PC-9 (cell line): Measurements from ENCODE around the gene USP12. TPM values are rescaled to one million over a fixed set of nuclear protein-coding genes. Genes with fewer than 3 reads are reported as not detected.

Experiments
- BruUV-seq: library from RNA; stranded (reverse); fragments of 400-500 nt; replicated peaks from 2 replicates; lab custom pipeline; 2021; lab: Mats Ljungman, UMichigan
- CTCF ChIA-PET: fragments of 300-600 bp; sonication (Branson Sonifier 250); formaldehyde crosslinking; loops from one replicate; lab custom pipeline; 2022; ENCODE audit warnings: antibody characterized with exemption; lab: Charles Lee
- POLR2A ChIA-PET: fragments of 300-600 bp; sonication (Branson Sonifier 250); formaldehyde crosslinking; loops from one replicate; lab custom pipeline; 2022; ENCODE audit warnings: antibody characterized with exemption; ENCODE audit not compliant: unreplicated experiment; lab: Charles Lee
- DNase-seq, 2 experiments: peaks; one replicate each; pipeline versions ENCODE4 v3.0.0 to v3.0.0-alpha.2; 2015 to 2022; ENCODE audit warnings: mixed read lengths in 1 of 2
- H2AFZ ChIP-seq: fragments of 200-600 bp; sonication (generic); 2 replicates; pipeline ENCODE4 v1.8.1; 2017; ENCODE audit warnings: antibody characterized with exemption
- H3F3A ChIP-seq: fragments of 200-600 bp; sonication (generic); 2 replicates; pipeline ENCODE4 v1.8.1; 2017; ENCODE audit warnings: antibody characterized with exemption, mild to moderate bottlenecking, low read depth; ENCODE audit not compliant: insufficient read depth
- H3K27ac ChIP-seq: fragments of 200-600 bp; sonication (generic); 2 replicates; pipeline ENCODE4 v1.6.1; 2016; ENCODE audit warnings: mixed run types
- H3K27me3 ChIP-seq: fragments of 200-600 bp; sonication (generic); 2 replicates; pipeline ENCODE4 v1.6.1; 2016; ENCODE audit warnings: low read depth, mixed run types; ENCODE audit not compliant: insufficient read depth
- H3K36me3 ChIP-seq: fragments of 200-600 bp; sonication (generic); 2 replicates; pipeline ENCODE4 v1.6.1; 2016; ENCODE audit warnings: low read depth, mixed run types
- H3K4me1 ChIP-seq: fragments of 200-600 bp; sonication (generic); replicated peaks from 2 replicates; pipeline ENCODE4 v1.6.1; 2016; ENCODE audit warnings: mixed run types; ENCODE audit not compliant: insufficient read depth
- H3K4me2 ChIP-seq: fragments of 200-600 bp; sonication (generic); 2 replicates; pipeline ENCODE4 v1.6.1; 2017; ENCODE audit warnings: mixed run types
- H3K4me3 ChIP-seq: fragments of 200-600 bp; sonication (generic); 2 replicates; pipeline ENCODE4 v1.6.1; 2016; ENCODE audit warnings: mixed run types
- H3K79me2 ChIP-seq: fragments of 200-600 bp; sonication (generic); 2 replicates; pipeline ENCODE4 v1.6.1; 2017; ENCODE audit warnings: low read depth, mixed run types
- H3K9me2 ChIP-seq: fragments of 200-600 bp; sonication (generic); 2 replicates; pipeline ENCODE4 v1.8.1; 2017; ENCODE audit warnings: mild to moderate bottlenecking; ENCODE audit not compliant: insufficient read depth
- H3K9me3 ChIP-seq: fragments of 200-600 bp; sonication (generic); 2 replicates; pipeline ENCODE4 v1.8.1; 2016; ENCODE audit warnings: low read depth; ENCODE audit not compliant: insufficient read depth
- H4K20me1 ChIP-seq: fragments of 200-600 bp; sonication (generic); 2 replicates; pipeline ENCODE4 v1.8.1; 2017; ENCODE audit not compliant: insufficient read depth
- EZH2 ChIP-seq: fragments of 200-600 bp; sonication (generic); IDR thresholded peaks from 2 replicates; pipeline ENCODE4 v1.8.0; 2017; ENCODE audit warnings: antibody characterized with exemption, low read depth
- intact Hi-C: fragments of 100-400 bp; cut with micrococcal nuclease; formaldehyde crosslinking; loops from one replicate; pipeline ENCODE4 v1.10.0; 2022; ENCODE audit not compliant: unreplicated experiment
- total RNA-seq: library from RNA; stranded (reverse); gene quantifications from 2 replicates; pipeline ENCODE4 v1.2.3, GENCODE V29; 2021
- TF ChIP-seq, protein P1 (sequence below): fragments of 200-600 bp; sonication (generic); conservative IDR thresholded peaks from 2 replicates; pipeline ENCODE4 v1.6.1; 2017; ENCODE audit warnings: mixed run types, antibody characterized with exemption, mild to moderate bottlenecking, moderate library complexity

The USP12 gene
- total RNA-seq, 1 experiment from 2014 or later = 20.8 TPM

DNA sequence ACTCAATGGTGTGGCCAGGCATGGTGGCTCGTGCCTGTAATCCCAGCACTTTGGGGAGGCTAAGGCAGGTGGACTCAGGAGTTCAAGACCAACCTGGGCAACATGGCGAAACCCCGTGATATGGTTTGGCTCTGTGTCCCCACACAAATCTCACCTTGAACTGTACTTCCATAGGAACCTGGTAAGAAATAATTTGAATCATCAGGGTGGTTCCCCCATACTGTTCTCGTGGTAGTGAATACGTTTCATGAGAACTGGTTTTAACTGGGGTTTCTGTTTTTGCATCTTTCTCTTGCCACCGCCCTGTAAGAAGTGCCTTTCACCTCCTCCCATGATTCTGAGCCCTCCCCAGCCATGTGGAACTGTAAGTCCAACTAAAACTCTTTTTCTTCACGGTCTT, 49.6 kb downstream of the USP12 start:
- TF ChIP-seq, protein P1, sequence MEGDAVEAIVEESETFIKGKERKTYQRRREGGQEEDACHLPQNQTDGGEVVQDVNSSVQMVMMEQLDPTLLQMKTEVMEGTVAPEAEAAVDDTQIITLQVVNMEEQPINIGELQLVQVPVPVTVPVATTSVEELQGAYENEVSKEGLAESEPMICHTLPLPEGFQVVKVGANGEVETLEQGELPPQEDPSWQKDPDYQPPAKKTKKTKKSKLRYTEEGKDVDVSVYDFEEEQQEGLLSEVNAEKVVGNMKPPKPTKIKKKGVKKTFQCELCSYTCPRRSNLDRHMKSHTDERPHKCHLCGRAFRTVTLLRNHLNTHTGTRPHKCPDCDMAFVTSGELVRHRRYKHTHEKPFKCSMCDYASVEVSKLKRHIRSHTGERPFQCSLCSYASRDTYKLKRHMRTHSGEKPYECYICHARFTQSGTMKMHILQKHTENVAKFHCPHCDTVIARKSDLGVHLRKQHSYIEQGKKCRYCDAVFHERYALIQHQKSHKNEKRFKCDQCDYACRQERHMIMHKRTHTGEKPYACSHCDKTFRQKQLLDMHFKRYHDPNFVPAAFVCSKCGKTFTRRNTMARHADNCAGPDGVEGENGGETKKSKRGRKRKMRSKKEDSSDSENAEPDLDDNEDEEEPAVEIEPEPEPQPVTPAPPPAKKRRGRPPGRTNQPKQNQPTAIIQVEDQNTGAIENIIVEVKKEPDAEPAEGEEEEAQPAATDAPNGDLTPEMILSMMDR = no peak
- no peak for TF ChIP-seq EZH2
- ChIA-PET CTCF (no interaction called here), POLR2A (no interaction called here)
- no peaks in the 10 kb centered on the region for H3K9me2 ChIP-seq
- H3K4me2 ChIP-seq = no peak overlapping the region
- H3K79me2 ChIP-seq = peaks cover 56% of the 10 kb centered on the region
- 0 out of 2 replicates have a peak, but pooled peaks cover 3% of the 10 kb centered on the region for H4K20me1 ChIP-seq
- H3K4me1 ChIP-seq = no peaks in the 10 kb centered on the region
- H3K9me3 ChIP-seq = no peaks in the 10 kb centered on the region; the same call in 1 of the 2 replicates
- H3K27ac ChIP-seq = no peak overlapping the region
- no peak for DNase-seq
- no peak overlapping the region for H3K4me3 ChIP-seq
- no peaks in the 10 kb centered on the region for H3K36me3 ChIP-seq
- H3K27me3 ChIP-seq = no peaks in the 10 kb centered on the region
- BruUV-seq = no TSS peak
- intact Hi-C loops = no loop called here
- H3F3A ChIP-seq = no peaks in the 10 kb centered on the region
- no peak overlapping the region for H2AFZ ChIP-seq

DNA sequence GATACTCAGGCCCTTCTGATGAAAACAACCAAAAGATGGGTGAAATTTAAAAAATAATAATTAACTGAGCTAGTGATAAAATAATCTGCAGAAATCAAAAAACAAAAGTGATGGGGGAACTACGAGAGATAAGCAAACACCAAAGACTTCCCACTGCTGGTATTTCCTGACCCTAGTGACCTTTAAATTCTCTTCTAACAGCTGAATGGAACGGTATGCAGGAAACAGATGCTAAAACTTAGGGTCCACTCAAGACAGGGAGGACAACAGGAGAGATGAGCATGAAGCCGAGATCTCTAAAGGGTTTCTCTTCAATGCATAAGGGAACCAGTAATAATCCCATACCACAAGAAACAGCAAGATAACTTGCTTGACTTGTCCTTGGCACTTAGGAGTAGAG, 50.8 kb downstream of the USP12 start:
- Histone ChIP-seq H3K27me3 (no peaks in the 10 kb centered on the region), H4K20me1 (no peaks in the 10 kb centered on the region), H3K4me1 (no peaks in the 10 kb centered on the region), H3K9me2 (no peaks in the 10 kb centered on the region), H2AFZ (no peak overlapping the region), H3K4me3 (no peak overlapping the region), H3F3A (no peaks in the 10 kb centered on the region), H3K27ac (no peak overlapping the region), H3K79me2 (peaks cover 47% of the 10 kb centered on the region), H3K36me3 (no peaks in the 10 kb centered on the region), H3K9me3 (no peaks in the 10 kb centered on the region; the same call in 1 of the 2 replicates), H3K4me2 (no peak overlapping the region)
- BruUV-seq = no TSS peak
- no peak for TF ChIP-seq EZH2
- TF ChIP-seq, protein P1 = no peak
- ChIA-PET CTCF (no interaction called here), POLR2A (no interaction called here)
- intact Hi-C loops = no loop called here
- DNase-seq = no peak

DNA sequence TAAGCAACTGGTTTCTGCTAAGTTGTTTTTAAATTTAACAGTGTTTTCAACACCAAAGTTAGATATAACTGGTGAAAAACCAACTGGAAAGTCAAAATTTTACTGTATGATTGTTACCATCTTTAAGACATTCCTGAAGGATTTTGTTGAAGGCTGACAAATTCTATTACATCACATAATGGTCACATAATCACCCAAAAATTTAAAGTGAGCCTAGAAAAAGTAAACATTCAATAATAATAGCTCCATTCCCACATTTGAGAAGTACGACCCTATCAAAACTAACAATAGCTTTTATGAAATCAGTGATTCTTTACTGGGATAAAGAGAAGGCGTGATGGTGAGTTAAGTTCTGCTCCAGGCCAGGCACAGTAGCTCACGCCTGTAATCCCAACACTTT, 51.6 kb downstream of the USP12 start:
- Histone ChIP-seq H3K27me3 (no peaks in the 10 kb centered on the region), H3F3A (no peaks in the 10 kb centered on the region), H4K20me1 (no peaks in the 10 kb centered on the region), H3K4me2 (no peak overlapping the region), H3K36me3 (no peaks in the 10 kb centered on the region; the same call in 1 of the 2 replicates), H3K27ac (no peak overlapping the region), H3K9me3 (no peaks in the 10 kb centered on the region; the same call in 1 of the 2 replicates), H3K9me2 (no peaks in the 10 kb centered on the region), H3K4me1 (no peaks in the 10 kb centered on the region), H3K79me2 (peaks cover 41% of the 10 kb centered on the region), H3K4me3 (no peak overlapping the region), H2AFZ (no peak overlapping the region)
- POLR2A ChIA-PET = interaction anchor here (0.6 kb wide), 1 partner anchor 1574 kb away, joined by 3 read pairs; no protein-coding TSS in a partner anchor
- BruUV-seq = no TSS peak
- TF ChIP-seq, protein P1 = no peak
- no peak for TF ChIP-seq EZH2
- DNase-seq = no peak
- intact Hi-C loops = no loop called here
- CTCF ChIA-PET = no interaction called here
